K562 (cell line): ENCODE results near the gene AQP5. TPM values are rescaled to one million over a fixed set of nuclear protein-coding genes. Genes with fewer than 3 reads are reported as not detected.

Experiments
- ATAC-seq: fragments of 200-7000 bp; cut with Tn5 transposase; 3 replicates; pipeline ENCODE4 v1.9.1; 2020; ENCODE audit warnings: moderate library complexity
- BruUV-seq: library from RNA; stranded (reverse); fragments of 400-500 nt; replicated peaks from 2 replicates; lab custom pipeline; 2021; lab: Mats Ljungman, UMichigan
- CTCF ChIA-PET: fragments of 300-600 bp; formaldehyde crosslinking; extraction: SDS; loops from one replicate; lab custom pipeline; 2021; ENCODE audit warnings: low intra/inter-chr PET ratio; lab: Yijun Ruan, JAX
- POLR2A ChIA-PET: fragments of 300-600, 350-650 bp; sonication (Branson Sonifier 250); formaldehyde crosslinking; extraction: SDS; loops from one replicate; lab custom pipeline; 2021; ENCODE audit warnings: antibody characterized with exemption, inconsistent platforms; lab: Yijun Ruan, JAX
- DNase-seq, 4 experiments: peaks; one replicate each; pipeline versions ENCODE4 v3.0.0 to v3.0.0-alpha.2; 2011 to 2018; ENCODE audit warnings: low spot score in 3 of 4, mixed read lengths in 3 of 4; ENCODE audit errors: extremely low read depth in 1 of 4
- FAIRE-seq: peaks from 2 replicates; lab custom pipeline; 2011; peaks lifted over from hg19 to GRCh38; lab: Jason Lieb, UNC
- H2AFZ ChIP-seq: 2 replicates; pipeline ENCODE4 v1.6.0; 2011; ENCODE audit warnings: low read depth, low read length, control low read depth, inconsistent platforms
- H3K27ac ChIP-seq: fragments of 200-600 bp; 3 replicates; pipeline ENCODE4 v1.8.0; 2011; ENCODE audit warnings: low read depth, mild to moderate bottlenecking, control low read depth, inconsistent platforms, low read length, moderate library complexity, mixed read lengths; ENCODE audit errors: extremely low read depth
- H3K27me3 ChIP-seq, 2 experiments: fragments of 300-600 bp in 1 of 2; 2 replicates in 1 of 2; 3 replicates in 1 of 2; pipeline versions ENCODE4 v1.6.0 to v1.8.0; 2011; ENCODE audit warnings: inconsistent platforms in 2 of 2, low read length in 2 of 2, mild to moderate bottlenecking in 1 of 2, mixed read lengths in 1 of 2, moderate library complexity in 1 of 2; ENCODE audit not compliant: control insufficient read depth in 2 of 2, insufficient read depth in 2 of 2
- H3K36me3 ChIP-seq: fragments of 300-600 bp; 3 replicates; pipeline ENCODE4 v1.8.0; 2011; ENCODE audit warnings: mild to moderate bottlenecking, low read length, inconsistent platforms; ENCODE audit not compliant: control insufficient read depth, insufficient read depth
- H3K4me1 ChIP-seq, 2 experiments: fragments of 200-600 bp in 1 of 2; replicated peaks in 1 of 2; 2 replicates in 1 of 2; 3 replicates in 1 of 2; pipeline versions ENCODE4 v1.5.1 to v1.8.0; 2011; ENCODE audit warnings: inconsistent platforms in 2 of 2, low read length in 2 of 2, mild to moderate bottlenecking in 1 of 2, mixed read lengths in 1 of 2, moderate library complexity in 1 of 2; ENCODE audit not compliant: control insufficient read depth in 2 of 2, insufficient read depth in 2 of 2
- H3K4me2 ChIP-seq: 2 replicates; pipeline ENCODE4 v1.6.1; 2011; ENCODE audit warnings: low read length, control low read depth, inconsistent platforms, mixed read lengths; ENCODE audit not compliant: insufficient read depth
- H3K4me3 ChIP-seq: fragments of 200-600 bp; sonication (generic), shearing (Covaris generic); 2 replicates; pipeline ENCODE4 v1.5.1; 2016; ENCODE audit warnings: control low read depth, inconsistent platforms
- H3K79me2 ChIP-seq: fragments of 200-600 bp; 3 replicates; pipeline ENCODE4 v1.8.0; 2011; ENCODE audit warnings: low read length, inconsistent platforms; ENCODE audit not compliant: control insufficient read depth, insufficient read depth
- H3K9ac ChIP-seq, 2 experiments: 2 replicates each; pipeline versions ENCODE4 v1.6.0 to v1.6.1; 2011; ENCODE audit warnings: low read depth in 2 of 2, low read length in 2 of 2, control low read depth in 1 of 2, inconsistent platforms in 1 of 2, mild to moderate bottlenecking in 1 of 2, mixed read lengths in 1 of 2; ENCODE audit not compliant: insufficient read depth in 1 of 2
- H3K9me1 ChIP-seq: one replicate; pipeline ENCODE4 v1.6.0; 2011; ENCODE audit warnings: inconsistent platforms, mild to moderate bottlenecking, low read length, moderate library complexity; ENCODE audit not compliant: control insufficient read depth, insufficient read depth
- H3K9me3 ChIP-seq: replicated peaks from 2 replicates; pipeline ENCODE4 v1.5.1; 2011; ENCODE audit warnings: low read depth, low read length, inconsistent platforms; ENCODE audit not compliant: control insufficient read depth, insufficient read depth
- H4K20me1 ChIP-seq: replicated peaks from 2 replicates; pipeline ENCODE4 v1.6.1; 2011; ENCODE audit warnings: low read length, inconsistent platforms, mixed read lengths; ENCODE audit not compliant: control insufficient read depth, insufficient read depth
- CBFA2T3 ChIP-seq: fragments of 450-650 bp; IDR thresholded peaks from 2 replicates; pipeline ENCODE4 v1.6.1; 2017
- CBX3 ChIP-seq, 2 experiments: IDR thresholded peaks; 1 replicate in 1 of 2; 2 replicates in 1 of 2; pipeline ENCODE4 v1.6.1; 2012; ENCODE audit warnings: inconsistent platforms in 2 of 2, low read length in 2 of 2, borderline replicate concordance in 1 of 2, control low read depth in 1 of 2
- CEBPB ChIP-seq: fragments of 450-650 bp; IDR thresholded peaks from 2 replicates; pipeline ENCODE4 v1.6.1; 2016; ENCODE audit warnings: missing genetic modification characterization, missing compliant biosample characterization
- CEBPG ChIP-seq, 3 experiments: fragments of 200-800 bp in 1 of 3; sonication (Bioruptor generic) in 1 of 3; sonication (generic) in 1 of 3; formaldehyde crosslinking in 1 of 3; IDR thresholded peaks in 2 of 3; conservative IDR thresholded peaks in 1 of 3; 2 replicates each; pipeline versions ENCODE4 v1.6.1 to v1.8.0; 2016 to 2022; ENCODE audit warnings: missing compliant biosample characterization in 2 of 3, missing genetic modification characterization in 2 of 3, mild to moderate bottlenecking in 1 of 3, missing genetic modification reagents in 1 of 3
- DEAF1 ChIP-seq: fragments of 450-650 bp; formaldehyde crosslinking; IDR thresholded peaks from 2 replicates; pipeline ENCODE4 v1.4.0; 2020; ENCODE audit warnings: mild to moderate bottlenecking, moderate library complexity
- HDGF ChIP-seq: fragments of 450-650 bp; IDR thresholded peaks from 2 replicates; pipeline ENCODE4 v1.6.1; 2016
- KDM1A ChIP-seq, 2 experiments: fragments of 450-650 bp; IDR thresholded peaks; 2 replicates each; pipeline ENCODE4 v1.6.1; 2016; ENCODE audit warnings: mild to moderate bottlenecking in 2 of 2
- MEIS2 ChIP-seq: fragments of 450-650 bp; IDR thresholded peaks from 2 replicates; pipeline ENCODE4 v1.6.1; 2014; ENCODE audit warnings: mild to moderate bottlenecking; ENCODE audit not compliant: partially characterized antibody
- MTA3 ChIP-seq: fragments of 450-650 bp; formaldehyde crosslinking; IDR thresholded peaks from 2 replicates; pipeline ENCODE4 v1.6.1; 2017; ENCODE audit warnings: mild to moderate bottlenecking, borderline replicate concordance
- POLR2AphosphoS5 ChIP-seq: IDR thresholded peaks from 2 replicates; pipeline ENCODE4 v1.6.1; 2011; ENCODE audit warnings: mild to moderate bottlenecking, low read depth, low read length, moderate library complexity; ENCODE audit not compliant: control insufficient read depth, insufficient read depth
- RAD51 ChIP-seq: fragments of 450-650 bp; IDR thresholded peaks from 2 replicates; pipeline ENCODE4 v1.7.1; 2016; ENCODE audit warnings: low read depth, mild to moderate bottlenecking, borderline replicate concordance
- SPI1 ChIP-seq: IDR thresholded peaks from 2 replicates; pipeline ENCODE4 v1.6.1; 2011; ENCODE audit warnings: low read depth, low read length, control low read depth, borderline replicate concordance
- TEAD4 ChIP-seq, 2 experiments: sonication (generic) in 1 of 2; formaldehyde crosslinking in 1 of 2; IDR thresholded peaks; 2 replicates each; pipeline versions ENCODE4 v1.6.1 to v1.8.0; 2012 to 2022; ENCODE audit warnings: borderline replicate concordance in 1 of 2, inconsistent platforms in 1 of 2, low read length in 1 of 2, mild to moderate bottlenecking in 1 of 2, missing genetic modification reagents in 1 of 2
- TFE3 ChIP-seq: fragments of 450-650 bp; formaldehyde crosslinking; IDR thresholded peaks from 2 replicates; pipeline ENCODE4 v1.4.0; 2020; ENCODE audit warnings: mild to moderate bottlenecking, mixed read lengths
- USF1 ChIP-seq: sonication (generic); formaldehyde crosslinking; IDR thresholded peaks from 2 replicates; pipeline ENCODE4 v1.9.0; 2022; ENCODE audit warnings: mild to moderate bottlenecking, missing genetic modification reagents
- ZNF133 ChIP-seq: fragments of 250-450 bp; sonication (Bioruptor Pico); IDR thresholded peaks from 2 replicates; pipeline ENCODE4 v1.4.0; 2020; ENCODE audit warnings: mild to moderate bottlenecking
- WGBS: fragments of 100-300 bp; shearing (Covaris generic); methylation state at CpG from one replicate; pipeline ENCODE4 v1.1.6; 2016; ENCODE audit warnings: low coverage, mixed read lengths; ENCODE audit not compliant: insufficient coverage; ENCODE audit errors: missing lambda C conversion rate; 5-methylcytosine and 5-hydroxymethylcytosine counted together
- in situ Hi-C: fragments of 300-500 bp; cut with MboI; formaldehyde crosslinking; loops from 4 replicates; pipeline ENCODE4 v1.15.0; 2018; ENCODE audit warnings: inconsistent platforms, mixed read lengths
- intact Hi-C: fragments of 100-400 bp; cut with micrococcal nuclease; formaldehyde crosslinking; loops from 2 replicates; pipeline ENCODE4 v1.14.2; 2022
- polyA plus RNA-seq, 8 experiments: library from polyadenylated mRNA; depleted of rRNA in 4 of 8; stranded (reverse) in 5 of 8; unstranded in 3 of 8; fragments of >200 nt; fragmentation: Nextera tagmentation in 2 of 8; fragmentation: Illumina TruSeq in 1 of 8; extraction: Ambion mirVana in 2 of 8; extraction: Trizol in 1 of 8; gene quantifications; 2 replicates each; pipeline versions ENCODE4 v1.2.1 to v1.2.3, GENCODE V29; 2011 to 2014; ENCODE audit warnings: inconsistent platforms in 1 of 8, missing spikeins in 1 of 8
- total RNA-seq, 7 experiments: library from RNA; depleted of rRNA in 6 of 7; stranded (reverse); fragments of >200 nt in 6 of 7; fragmentation: Illumina TruSeq in 2 of 7; extraction: Trizol in 2 of 7; gene quantifications; 2 replicates each; pipeline versions ENCODE4 v1.2.1 to v1.2.3, GENCODE V29; 2011 to 2021; ENCODE audit warnings: low replicate concordance in 1 of 7

Gene AQP5
- total and polyA plus RNA-seq, 9 of the 15 experiments (the other 6 are each of a cell fraction or from before 2014, with no cell fraction given): not detected

- no peaks in the 10 kb centered on the region for H3K9me1 ChIP-seq
- no peak overlapping the region for H3K4me3 ChIP-seq
- no peak overlapping the region for H3K4me2 ChIP-seq
- peak; percentile 81 for FAIRE-seq
- peak in 2 of 4 experiments; percentile 32 to 45 for DNase-seq
- 52% methylated on average over 6 of the region's 7 CpGs for WGBS
- H3K27me3 ChIP-seq: no peaks in the 10 kb centered on the region
- POLR2A ChIA-PET: interaction anchor here (0.5 to 2.1 kb wide), 8 partner anchors 8 to 255 kb away, joined by 3 to 14 read pairs (median 6); no protein-coding TSS in a partner anchor
- intact Hi-C loops (loop anchor here (5.0 kb wide), 1 partner anchor 45 kb away; the partner anchor contains the start of gene RACGAP1), in situ Hi-C loops (no loop called here)
- H3K9ac ChIP-seq: 0 out of 4 replicates have a peak overlapping the region, but pooled peaks of 1 of the 2 experiments have one; percentile 37
- no TSS peak for BruUV-seq
- H3K4me1 ChIP-seq: peaks cover 26% of the 10 kb centered on the region in 2 experiments
- H3K27ac ChIP-seq: no peak overlapping the region
- peaks cover 19% of the 10 kb centered on the region; the same call in 2 of the 3 replicates for H3K36me3 ChIP-seq
- H4K20me1 ChIP-seq: peaks cover 5% of the 10 kb centered on the region
- CTCF ChIA-PET: interaction anchor here (0.6 kb wide), 1 partner anchor 11 kb away, joined by 5 read pairs; no protein-coding TSS in a partner anchor
- H2AFZ ChIP-seq: no peak overlapping the region
- H3K79me2 ChIP-seq: no peaks in the 10 kb centered on the region
- no peaks in the 10 kb centered on the region for H3K9me3 ChIP-seq
- peak; percentile 33; the same call in 2 of the 3 replicates for ATAC-seq
- TF ChIP-seq SPI1 (peak; percentile 16; the same call in 1 of the 2 replicates), HDGF (no peak), CBFA2T3 (peak; percentile 79), DEAF1 (CRISPR knock-in tag) (no peak), RAD51 (peak; percentile 55; the same call in 1 of the 2 replicates), MTA3 (no peak), CEBPB (tag) (peak; percentile 90), CBX3 (IDR thresholded peaks at IDR 0.05; ENCODE audit: borderline replicate concordance in 1 of 2, low read length in 2 of 2) (no peak), MEIS2 (peak; percentile 33), TFE3 (CRISPR knock-in tag) (peak; percentile 52), TEAD4 (IDR thresholded peaks at IDR 0.05; ENCODE audit: low read length) (peak; percentile 58; the same call in 1 of the 2 replicates), TEAD4 (CRISPR knock-in tag; IDR thresholded peaks at IDR 0.05; ENCODE audit: borderline replicate concordance) (no peak), ZNF133 (CRISPR knock-in tag) (no peak), CEBPG (CRISPR knock-in tag; IDR thresholded peaks at IDR 0.05) (peak; percentile 68), CEBPG (tag; conservative IDR thresholded peaks at IDR 0.05 in 1 of 2, IDR thresholded peaks at IDR 0.05 in 1 of 2) (peak; percentile 31 to 73; a peak in 3 of 4 replicates), USF1 (CRISPR knock-in tag) (0 out of 2 replicates have a peak, but pooled peaks have one; percentile 31), POLR2AphosphoS5 (peak; percentile 44; the same call in 1 of the 2 replicates), KDM1A (IDR thresholded peaks at IDR 0.05) (peak; percentile 9 to 49; a peak in 3 of 4 replicates)
Observed at GRCh38 chr12:49982246-49983087, 20.8 kb downstream of the AQP5 start.
